Fibroblast of lung (primary cell): ENCODE results near the gene GALNT2.

ENCODE experiments used
- CTCF ChIP-seq, 2 donors: IDR thresholded peaks in 1 of 2; conservative IDR thresholded peaks in 1 of 2; 1 replicate in 1 of 2; 2 replicates in 1 of 2; pipeline ENCODE4 v1.5.1; 2011 to 2012; ENCODE audit warnings: low read length in 2 of 2, control low read depth in 1 of 2, inconsistent platforms in 1 of 2, low read depth in 1 of 2, mild to moderate bottlenecking in 1 of 2
- EZH2 ChIP-seq: IDR thresholded peaks from 2 replicates; pipeline ENCODE4 v1.5.1; 2012; ENCODE audit warnings: low read length, control low read depth, mild to moderate bottlenecking; ENCODE audit errors: missing control alignments

GRCh38 chr1:230308821-230309220, 241.8 kb downstream of the GALNT2 start:
- TF ChIP-seq CTCF (conservative IDR thresholded peaks at IDR 0.05 in 1 of 2, IDR thresholded peaks at IDR 0.05 in 1 of 2; ENCODE audit: low read depth in 1 of 2, low read length in 2 of 2) (no peak), EZH2 (no peak)
